ENCODE measurements around the gene ALAS1.

- TF ChIP-seq REST (IDR thresholded peaks at IDR 0.05; ENCODE audit: insufficient read depth in 1 of 2, low read depth in 2 of 2, low read length in 2 of 2): no peak
- no peak for TF ChIP-seq POLR2AphosphoS5 (IDR thresholded peaks at IDR 0.05; ENCODE audit: low read depth, low read length)
- no peak for TF ChIP-seq FOXP2 (optimal IDR thresholded peaks at IDR 0.05; ENCODE audit: borderline replicate concordance, extremely low read depth, extremely low read length, insufficient read depth)
- no peak for TF ChIP-seq SIN3A (IDR thresholded peaks at IDR 0.05; ENCODE audit: borderline replicate concordance, insufficient read depth, low read length)
These were observed 58.7 kb downstream of the ALAS1 start for GRCh38 chr3:52256622-52257021.

Data from PFSK-1 (cell line).